Upper lobe of left lung (tissue), 6 donors: Measurements from ENCODE around the gene RNF41. TPM values are rescaled to one million over a fixed set of nuclear protein-coding genes. Genes with fewer than 3 reads are reported as not detected.

ENCODE experiments used
- ATAC-seq, 2 donors: fragments of 200-7000 bp; cut with Tn5 transposase; one replicate each; pipeline ENCODE4 v1.9.1; 2022; ENCODE audit warnings: mild to moderate bottlenecking in 2 of 2, moderate library complexity in 2 of 2; ENCODE audit not compliant: low FRiP score in 2 of 2
- DNase-seq, 2 donors: peaks; one replicate each; pipeline ENCODE4 v3.0.0-alpha.2; 2019 to 2020
- H3K27ac ChIP-seq, 4 donors: fragments of 200-600 bp; sonication (generic); one replicate each; pipeline ENCODE4 v1.5.1; 2016 to 2019
- H3K27me3 ChIP-seq, 4 donors: fragments of 200-600 bp; sonication (generic); one replicate each; pipeline ENCODE4 v1.5.1; 2017 to 2019
- H3K36me3 ChIP-seq, 4 donors: fragments of 200-600 bp; sonication (generic); one replicate each; pipeline ENCODE4 v1.5.1; 2016 to 2019
- H3K4me1 ChIP-seq, 4 donors: fragments of 200-600 bp; sonication (generic); one replicate each; pipeline ENCODE4 v1.5.1; 2018 to 2019
- H3K4me3 ChIP-seq, 4 donors: fragments of 200-600 bp; sonication (generic); one replicate each; pipeline ENCODE4 v1.5.1; 2017 to 2019; ENCODE audit warnings: mild to moderate bottlenecking in 2 of 4, moderate library complexity in 1 of 4
- H3K9me3 ChIP-seq, 4 donors: fragments of 200-600 bp; sonication (generic); one replicate each; pipeline ENCODE4 v1.5.1; 2018 to 2019
- CTCF ChIP-seq, 6 experiments: fragments of 450-650 bp in 4 of 6; fragments of 200-600 bp in 2 of 6; sonication (generic) in 2 of 6; IDR thresholded peaks; one replicate each; pipeline ENCODE4 v1.5.1; 2016 to 2019; ENCODE audit warnings: antibody characterized with exemption in 6 of 6
- EP300 ChIP-seq, 4 donors: sonication (generic); formaldehyde crosslinking; IDR thresholded peaks; one replicate each; pipeline ENCODE4 v1.5.1; 2017; ENCODE audit warnings: antibody characterized with exemption in 4 of 4, control low read depth in 2 of 4
- POLR2A ChIP-seq, 4 donors: fragments of 450-650 bp; IDR thresholded peaks; one replicate each; pipeline ENCODE4 v1.5.1; 2016 to 2017; ENCODE audit warnings: antibody characterized with exemption in 4 of 4, mild to moderate bottlenecking in 2 of 4
- POLR2AphosphoS5 ChIP-seq, 2 donors: sonication (generic); formaldehyde crosslinking; IDR thresholded peaks; one replicate each; pipeline ENCODE4 v1.5.1; 2017; ENCODE audit warnings: antibody characterized with exemption in 2 of 2
- WGBS, 2 donors: methylation state at CpG; one replicate each; pipeline ENCODE4 v1.1.5; 2017 to 2018; 5-methylcytosine and 5-hydroxymethylcytosine counted together
- total RNA-seq, 6 donors: library from RNA; depleted of rRNA in 4 of 6; stranded (reverse); fragments of >200 nt in 4 of 6; gene quantifications; one replicate each; pipeline versions ENCODE4 v1.1.0 to v1.2.1, GENCODE V29; 2016 to 2021
- donor health status: DM: no; HTN: no; CAD: no; lungs with moderate emphysema.
- donor health status: DM: no; HTN: yes; CAD: no; lungs with severe emphysema.

RNF41 gene
- total RNA-seq, 6 donors from 2014 or later = 38.8 to 94.3 (median 62.1) TPM

GRCh38 chr12:56253091-56253490, 31.4 kb upstream of the RNF41 start:
- peaks cover 14 to 24% (median 22%) of the 10 kb centered on the region in 4 donors for H3K4me1 ChIP-seq
- no peak for DNase-seq
- 95 to 97% methylated on average over 7 to 11 of the region's 11 CpGs for WGBS, 2 donors
- peaks cover 33 to 79% (median 76%) of the 10 kb centered on the region in 4 donors for H3K36me3 ChIP-seq
- H3K27me3 ChIP-seq = no peaks in the 10 kb centered on the region
- no peak for TF ChIP-seq EP300 (IDR thresholded peaks at IDR 0.05)
- no peak for TF ChIP-seq POLR2A (IDR thresholded peaks at IDR 0.05)
- TF ChIP-seq CTCF (IDR thresholded peaks at IDR 0.05) = no peak
- no peak for TF ChIP-seq POLR2AphosphoS5 (IDR thresholded peaks at IDR 0.05)
- no peak for ATAC-seq
- H3K27ac ChIP-seq = no peak overlapping the region
- H3K9me3 ChIP-seq = no peaks in the 10 kb centered on the region
- H3K4me3 ChIP-seq = no peak overlapping the region

- peaks cover 14 to 24% (median 21%) of the 10 kb centered on the region in 4 donors for H3K4me1 ChIP-seq
- no peaks in the 10 kb centered on the region for H3K27me3 ChIP-seq
- no peak overlapping the region for H3K27ac ChIP-seq
- no peak overlapping the region for H3K4me3 ChIP-seq
- H3K9me3 ChIP-seq = no peaks in the 10 kb centered on the region
- ATAC-seq (no peak), DNase-seq (no peak)
- peaks cover 38 to 83% (median 80%) of the 10 kb centered on the region in 4 donors for H3K36me3 ChIP-seq
- 86 to 93% methylated on average over 3 of the region's 3 CpGs for WGBS, 2 donors
- no peak for TF ChIP-seq EP300 (IDR thresholded peaks at IDR 0.05)
- TF ChIP-seq POLR2AphosphoS5 (IDR thresholded peaks at IDR 0.05) = no peak
- no peak for TF ChIP-seq POLR2A (IDR thresholded peaks at IDR 0.05)
- TF ChIP-seq CTCF (IDR thresholded peaks at IDR 0.05) = no peak
Observed at GRCh38 chr12:56252649-56253048, 30.9 kb upstream of the RNF41 start.

GRCh38 chr12:56248711-56249110, 27.0 kb upstream of the RNF41 start:
- no peaks in the 10 kb centered on the region for H3K27me3 ChIP-seq
- ATAC-seq = peak in 1 of 2 donors; percentile 41
- TF ChIP-seq EP300 (IDR thresholded peaks at IDR 0.05) (no peak), CTCF (IDR thresholded peaks at IDR 0.05) (no peak), POLR2A (IDR thresholded peaks at IDR 0.05) (no peak), POLR2AphosphoS5 (IDR thresholded peaks at IDR 0.05) (no peak)
- 95 to 98% methylated on average over 8 of the region's 8 CpGs for WGBS, 2 donors
- H3K36me3 ChIP-seq = peaks cover 66 to 100% (median 96%) of the 10 kb centered on the region in 4 donors
- H3K4me1 ChIP-seq = no peaks in the 10 kb centered on the region
- no peak overlapping the region for H3K27ac ChIP-seq
- no peak for DNase-seq
- H3K4me3 ChIP-seq = no peak overlapping the region
- H3K9me3 ChIP-seq = no peaks in the 10 kb centered on the region

- Histone ChIP-seq H3K9me3 (no peaks in the 10 kb centered on the region), H3K27ac (no peak overlapping the region), H3K27me3 (no peaks in the 10 kb centered on the region), H3K4me3 (no peak overlapping the region), H3K36me3 (peaks cover 66 to 100% (median 96%) of the 10 kb centered on the region in 4 donors), H3K4me1 (no peaks in the 10 kb centered on the region)
- 93 to 97% methylated on average over 13 to 16 of the region's 16 CpGs for WGBS, 2 donors
- DNase-seq = peak in 1 of 2 donors; percentile 55
- ATAC-seq = no peak
- TF ChIP-seq CTCF (IDR thresholded peaks at IDR 0.05) (no peak), POLR2A (IDR thresholded peaks at IDR 0.05) (no peak), EP300 (IDR thresholded peaks at IDR 0.05) (no peak), POLR2AphosphoS5 (IDR thresholded peaks at IDR 0.05) (no peak)
Observed at GRCh38 chr12:56247923-56248322, 26.2 kb upstream of the RNF41 start.

GRCh38 chr12:56244494-56244893, 22.8 kb upstream of the RNF41 start:
- no peaks in the 10 kb centered on the region for H3K27me3 ChIP-seq
- no peak overlapping the region for H3K4me3 ChIP-seq
- TF ChIP-seq EP300 (IDR thresholded peaks at IDR 0.05) (no peak), CTCF (IDR thresholded peaks at IDR 0.05) (no peak), POLR2A (IDR thresholded peaks at IDR 0.05) (no peak), POLR2AphosphoS5 (IDR thresholded peaks at IDR 0.05) (no peak)
- ATAC-seq (no peak), DNase-seq (peak in 1 of 2 donors; percentile 59)
- H3K9me3 ChIP-seq = no peaks in the 10 kb centered on the region
- no peaks in the 10 kb centered on the region for H3K4me1 ChIP-seq
- 96 to 98% methylated on average over 12 to 14 of the region's 14 CpGs for WGBS, 2 donors
- no peak overlapping the region for H3K27ac ChIP-seq
- H3K36me3 ChIP-seq = peaks cover 66 to 100% (median 95%) of the 10 kb centered on the region in 4 donors
